HG02840 (cell line): ENCODE results near the gene SAPCD2.
"Not testable (repeated sequence)": the region's sequence is repeated elsewhere in the genome, so short reads cannot be mapped to it uniquely, and the experiment has no call there.

ENCODE experiments used
- ATAC-seq: cut with Tn5 transposase; IDR thresholded peaks from one replicate; pipeline ENCODE4 v1.9.1; 2021; ENCODE audit warnings: mild to moderate bottlenecking, moderate library complexity, moderate number of reproducible peaks; ENCODE audit not compliant: unreplicated experiment, low FRiP score

Gene SAPCD2

GRCh38 chr9:137034039-137034708 lies 36.2 kb downstream of the SAPCD2 start:
- no peak for ATAC-seq

- ATAC-seq: not testable (repeated sequence)
These were observed 36.9 kb downstream of the SAPCD2 start for GRCh38 chr9:137033481-137033880.

GRCh38 chr9:137032858-137033257 lies 37.5 kb downstream of the SAPCD2 start:
- no peak for ATAC-seq

GRCh38 chr9:137031904-137032640 lies 38.3 kb downstream of the SAPCD2 start, which contains the start of gene FUT7:
TSS of gene FUT7 (minus strand) at chr9:137032088. CDS start at chr9:137031991, 97 bp downstream.
- ATAC-seq: no peak

GRCh38 chr9:137030538-137031527 lies 39.5 kb downstream of the SAPCD2 start:
- no peak for ATAC-seq

GRCh38 chr9:137030006-137030405 lies 40.4 kb downstream of the SAPCD2 start:
- no peak for ATAC-seq

GRCh38 chr9:137029058-137029936 lies 41.1 kb downstream of the SAPCD2 start:
- no peak for ATAC-seq

GRCh38 chr9:137028263-137029057 lies 41.9 kb downstream of the SAPCD2 start:
- no peak for ATAC-seq

GRCh38 chr9:137027369-137028262 lies 42.7 kb downstream of the SAPCD2 start, which contains the start of gene ABCA2:
TSS of gene ABCA2 (minus strand) at chr9:137028237. CDS start at chr9:137028140, 97 bp downstream.
- ATAC-seq: no peak

GRCh38 chr9:137026828-137027227 lies 43.5 kb downstream of the SAPCD2 start:
- ATAC-seq: no peak

GRCh38 chr9:137026384-137026783 lies 44.0 kb downstream of the SAPCD2 start:
- no peak for ATAC-seq

GRCh38 chr9:137025517-137025966 lies 44.8 kb downstream of the SAPCD2 start:
- no peak for ATAC-seq

GRCh38 chr9:137023583-137023991 lies 46.8 kb downstream of the SAPCD2 start:
- no peak for ATAC-seq

- ATAC-seq: no peak
These were observed 47.2 kb downstream of the SAPCD2 start for GRCh38 chr9:137023157-137023556.

GRCh38 chr9:137022662-137023008 lies 47.7 kb downstream of the SAPCD2 start:
- ATAC-seq: no peak

- ATAC-seq: no peak
These were observed 48.2 kb downstream of the SAPCD2 start for GRCh38 chr9:137021979-137022661.

GRCh38 chr9:137021568-137021978 lies 48.8 kb downstream of the SAPCD2 start:
- no peak for ATAC-seq
